ENCODE data around the gene ISCU. TPM values are rescaled to one million over a fixed set of nuclear protein-coding genes. Genes with fewer than 3 reads are reported as not detected.

ISCU gene
- total and polyA plus RNA-seq, 9 of the 15 experiments (the other 6 are each of a cell fraction or from before 2014, with no cell fraction given), result 15.9 to 92.5 (median 77.3) TPM

DNA sequence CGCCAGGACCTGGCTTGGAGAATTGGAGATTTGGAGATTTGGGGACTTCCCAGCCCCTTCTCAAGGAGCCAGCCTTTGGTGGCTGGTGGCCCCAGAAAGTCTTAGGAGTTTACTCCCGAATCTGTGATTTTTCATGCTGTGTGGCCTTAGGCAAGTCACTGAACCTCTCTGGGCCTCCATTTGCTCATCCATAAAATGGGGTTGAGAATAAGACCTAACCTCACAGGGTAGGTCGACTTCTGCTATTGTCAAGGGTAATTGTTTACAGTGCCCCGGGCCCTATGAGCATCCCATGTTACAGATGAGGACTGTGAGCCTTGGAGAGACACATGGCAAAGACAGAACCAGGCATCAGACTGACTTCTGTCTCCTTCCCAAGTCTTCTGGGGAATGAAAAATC, 51.6 kb downstream of the ISCU start (continued):
- TF ChIP-seq TFAM (CRISPR knock-in tag; conservative IDR thresholded peaks at IDR 0.05) (no peak), RFX1 (IDR thresholded peaks at IDR 0.05) (no peak), PURB (CRISPR knock-in tag; IDR thresholded peaks at IDR 0.05; ENCODE audit: low read depth) (no peak), ZNF408 (CRISPR knock-in tag; IDR thresholded peaks at IDR 0.05; ENCODE audit: low read depth) (no peak), SMARCA5 (IDR thresholded peaks at IDR 0.05) (peak; percentile 74; the same call in 1 of the 2 replicates), CREB1 (IDR thresholded peaks at IDR 0.05) (no peak), CREB1 (CRISPR knock-in tag; IDR thresholded peaks at IDR 0.05) (no peak), ZNF197 (CRISPR knock-in tag; IDR thresholded peaks at IDR 0.05; ENCODE audit: low read depth) (no peak), CBX1 (IDR thresholded peaks at IDR 0.05; ENCODE audit: low read depth) (peak; percentile 61; the same call in 1 of the 2 replicates), ZNF143 (CRISPR knock-in tag; IDR thresholded peaks at IDR 0.05) (no peak), BCOR (IDR thresholded peaks at IDR 0.05) (peak; percentile 94), SAFB (IDR thresholded peaks at IDR 0.05; ENCODE audit: borderline replicate concordance, low read depth, low read length) (no peak), NR2C2 (CRISPR knock-in tag; IDR thresholded peaks at IDR 0.05) (no peak), NR2C2 (tag; IDR thresholded peaks at IDR 0.05) (no peak), CHD4 (IDR thresholded peaks at IDR 0.05; ENCODE audit: insufficient read depth, insufficient replicate concordance, low read depth, low read length, poor library complexity, severe bottlenecking) (peak; percentile 57), ZNF583 (CRISPR knock-in tag; IDR thresholded peaks at IDR 0.05) (no peak), HDAC6 (IDR thresholded peaks at IDR 0.05; ENCODE audit: low read depth, low read length) (no peak), RB1 (IDR thresholded peaks at IDR 0.05; ENCODE audit: low read depth) (no peak), RCOR1 (IDR thresholded peaks at IDR 0.05; ENCODE audit: borderline replicate concordance in 1 of 2, low read depth in 2 of 2, low read length in 2 of 2) (0 out of 4 replicates have a peak, but pooled peaks of 1 of the 2 experiments have one; percentile 35), ZNF24 (IDR thresholded peaks at IDR 0.05) (no peak), HDAC2 (IDR thresholded peaks at IDR 0.05) (0 out of 2 replicates have a peak, but pooled peaks have one; percentile 40), KDM1A (IDR thresholded peaks at IDR 0.05) (peak; percentile 48 to 80; a peak in 2 of 4 replicates)
- TF ChIP-seq, protein P1, sequence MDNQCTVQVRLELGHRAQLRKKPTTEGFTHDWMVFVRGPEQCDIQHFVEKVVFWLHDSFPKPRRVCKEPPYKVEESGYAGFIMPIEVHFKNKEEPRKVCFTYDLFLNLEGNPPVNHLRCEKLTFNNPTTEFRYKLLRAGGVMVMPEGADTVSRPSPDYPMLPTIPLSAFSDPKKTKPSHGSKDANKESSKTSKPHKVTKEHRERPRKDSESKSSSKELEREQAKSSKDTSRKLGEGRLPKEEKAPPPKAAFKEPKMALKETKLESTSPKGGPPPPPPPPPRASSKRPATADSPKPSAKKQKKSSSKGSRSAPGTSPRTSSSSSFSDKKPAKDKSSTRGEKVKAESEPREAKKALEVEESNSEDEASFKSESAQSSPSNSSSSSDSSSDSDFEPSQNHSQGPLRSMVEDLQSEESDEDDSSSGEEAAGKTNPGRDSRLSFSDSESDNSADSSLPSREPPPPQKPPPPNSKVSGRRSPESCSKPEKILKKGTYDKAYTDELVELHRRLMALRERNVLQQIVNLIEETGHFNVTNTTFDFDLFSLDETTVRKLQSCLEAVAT (IDR thresholded peaks at IDR 0.05), result no peak
- TF ChIP-seq, protein P2, sequence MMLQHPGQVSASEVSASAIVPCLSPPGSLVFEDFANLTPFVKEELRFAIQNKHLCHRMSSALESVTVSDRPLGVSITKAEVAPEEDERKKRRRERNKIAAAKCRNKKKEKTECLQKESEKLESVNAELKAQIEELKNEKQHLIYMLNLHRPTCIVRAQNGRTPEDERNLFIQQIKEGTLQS (IDR thresholded peaks at IDR 0.05), result no peak
- TF ChIP-seq, protein P2 (CRISPR knock-in tag; conservative IDR thresholded peaks at IDR 0.05), result no peak
- TF ChIP-seq, protein P3, sequence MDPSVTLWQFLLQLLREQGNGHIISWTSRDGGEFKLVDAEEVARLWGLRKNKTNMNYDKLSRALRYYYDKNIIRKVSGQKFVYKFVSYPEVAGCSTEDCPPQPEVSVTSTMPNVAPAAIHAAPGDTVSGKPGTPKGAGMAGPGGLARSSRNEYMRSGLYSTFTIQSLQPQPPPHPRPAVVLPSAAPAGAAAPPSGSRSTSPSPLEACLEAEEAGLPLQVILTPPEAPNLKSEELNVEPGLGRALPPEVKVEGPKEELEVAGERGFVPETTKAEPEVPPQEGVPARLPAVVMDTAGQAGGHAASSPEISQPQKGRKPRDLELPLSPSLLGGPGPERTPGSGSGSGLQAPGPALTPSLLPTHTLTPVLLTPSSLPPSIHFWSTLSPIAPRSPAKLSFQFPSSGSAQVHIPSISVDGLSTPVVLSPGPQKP (CRISPR knock-in tag; IDR thresholded peaks at IDR 0.05), result no peak
